HG03571 (cell line): Measurements from ENCODE around the gene CACNA1D.

Experiments used
- ATAC-seq: cut with Tn5 transposase; IDR thresholded peaks from one replicate; pipeline ENCODE4 v1.9.1; 2021; ENCODE audit not compliant: unreplicated experiment

Gene CACNA1D

DNA sequence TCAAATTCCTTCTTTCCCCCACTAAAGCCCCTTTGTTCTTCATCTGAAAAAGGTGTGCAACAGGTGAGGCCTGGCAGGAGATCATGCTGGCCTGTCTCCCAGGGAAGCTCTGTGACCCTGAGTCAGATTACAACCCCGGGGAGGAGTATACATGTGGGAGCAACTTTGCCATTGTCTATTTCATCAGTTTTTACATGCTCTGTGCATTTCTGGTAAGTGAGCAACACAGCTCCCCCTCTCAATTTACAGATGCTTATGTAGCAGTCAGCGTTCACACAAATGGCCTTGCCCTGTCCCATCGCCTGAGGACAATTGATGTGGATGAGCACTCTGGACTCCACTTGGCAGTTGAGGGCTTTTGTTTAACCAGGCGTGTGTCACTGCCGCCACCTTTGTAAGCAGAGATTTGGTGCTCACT lies 281.4 kb downstream of the CACNA1D start:
- no peak for ATAC-seq

DNA sequence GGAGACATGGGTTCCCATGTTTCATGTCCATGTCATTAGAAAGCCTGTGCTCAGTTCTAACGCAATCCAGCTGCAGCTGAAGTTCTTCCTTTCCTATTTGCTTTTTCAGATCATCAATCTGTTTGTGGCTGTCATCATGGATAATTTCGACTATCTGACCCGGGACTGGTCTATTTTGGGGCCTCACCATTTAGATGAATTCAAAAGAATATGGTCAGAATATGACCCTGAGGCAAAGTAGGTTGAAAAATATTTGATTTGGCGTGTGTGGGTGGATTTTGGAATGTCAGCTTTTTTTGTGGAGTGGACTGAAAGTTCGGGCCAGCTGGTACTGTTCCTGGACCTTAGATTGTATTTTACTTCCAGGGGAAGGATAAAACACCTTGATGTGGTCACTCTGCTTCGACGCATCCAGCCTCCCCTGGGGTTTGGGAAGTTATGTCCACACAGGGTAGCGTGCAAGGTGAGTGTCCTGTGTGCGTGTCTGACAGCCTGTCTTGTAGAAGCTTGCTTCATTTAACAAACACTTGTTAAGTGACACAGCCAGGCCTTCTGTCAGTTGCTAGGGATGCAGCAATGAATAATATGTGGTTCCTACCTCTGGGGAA lies 282.2 kb downstream of the CACNA1D start:
- ATAC-seq, result no peak

DNA sequence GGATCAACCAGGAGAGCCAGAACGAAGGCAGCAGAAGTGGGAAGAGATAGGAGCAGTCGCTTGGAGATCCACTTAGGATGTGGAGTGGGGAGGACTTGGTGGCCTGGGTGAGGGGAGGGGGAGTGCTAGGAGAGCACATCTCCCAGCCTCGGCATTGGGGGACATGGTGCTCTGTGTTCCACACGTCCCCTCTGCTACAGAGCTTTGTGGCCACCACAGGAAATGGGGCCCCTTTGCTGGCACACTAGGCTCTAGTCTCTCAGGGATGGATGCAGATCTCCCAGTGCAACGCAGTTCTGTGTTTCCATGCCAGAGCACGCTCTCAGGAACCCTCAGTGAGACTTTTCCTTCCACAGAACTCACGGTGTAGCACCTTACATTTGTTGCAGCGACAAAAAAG lies 283.1 kb downstream of the CACNA1D start:
- no peak for ATAC-seq

DNA sequence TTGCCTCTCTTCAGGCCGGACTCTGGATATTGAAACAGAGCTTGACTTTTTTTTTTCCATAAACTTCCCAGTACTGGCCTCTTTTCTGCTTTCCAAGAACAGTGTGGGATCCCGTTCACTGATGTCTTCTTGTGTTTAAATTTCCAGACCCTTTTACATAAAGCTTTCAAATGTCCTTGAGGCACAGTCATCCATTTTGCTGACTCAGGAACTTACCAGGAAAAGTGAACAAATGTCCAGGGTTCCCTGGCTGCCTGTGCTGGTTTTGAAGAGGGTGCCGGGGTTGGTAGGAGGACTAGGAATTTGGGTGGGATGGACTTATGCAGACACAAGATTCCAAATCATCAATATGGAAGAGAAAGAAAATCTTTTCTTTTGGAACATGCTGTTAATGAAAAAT lies 283.7 kb downstream of the CACNA1D start:
- no peak for ATAC-seq

DNA sequence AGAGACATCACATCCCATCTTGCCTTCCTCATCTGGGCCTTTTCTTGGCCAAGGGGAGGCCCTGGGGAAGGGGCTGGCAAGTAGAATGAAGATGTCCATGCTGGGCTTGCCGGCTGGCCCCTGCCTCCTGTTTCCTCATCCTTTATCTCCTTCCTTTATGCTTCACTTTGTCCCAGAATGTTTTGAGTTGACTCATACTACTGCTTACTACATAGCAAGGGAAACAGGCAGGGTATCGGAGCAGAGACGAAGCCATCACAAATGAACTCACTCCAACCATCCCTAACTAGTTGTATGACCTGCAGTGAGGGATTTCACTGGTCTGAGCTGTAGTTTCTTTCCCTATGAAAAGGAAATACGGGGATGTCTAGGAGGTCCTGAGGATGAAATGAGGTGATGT lies 285.8 kb downstream of the CACNA1D start:
- no peak for ATAC-seq

DNA sequence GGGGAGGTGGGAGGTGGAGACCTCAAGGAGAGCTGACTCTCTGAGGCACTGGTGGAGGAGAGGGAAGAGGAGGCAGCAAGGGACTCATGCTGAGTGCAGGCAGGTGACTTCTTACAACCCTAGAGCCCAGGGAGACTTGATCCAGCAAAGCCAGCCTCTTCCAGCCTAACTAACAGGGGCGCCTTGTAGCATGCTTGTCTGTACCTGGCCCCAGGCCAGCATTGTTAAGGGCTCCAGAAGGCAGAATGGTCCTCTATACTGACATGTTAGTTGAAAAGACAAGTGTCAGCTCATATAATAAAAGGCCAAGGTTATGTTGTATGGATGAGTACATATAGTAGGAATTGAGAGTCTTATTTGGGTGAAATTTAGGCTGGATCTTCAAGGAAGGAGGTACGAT lies 286.4 kb downstream of the CACNA1D start:
- ATAC-seq, result no peak

DNA sequence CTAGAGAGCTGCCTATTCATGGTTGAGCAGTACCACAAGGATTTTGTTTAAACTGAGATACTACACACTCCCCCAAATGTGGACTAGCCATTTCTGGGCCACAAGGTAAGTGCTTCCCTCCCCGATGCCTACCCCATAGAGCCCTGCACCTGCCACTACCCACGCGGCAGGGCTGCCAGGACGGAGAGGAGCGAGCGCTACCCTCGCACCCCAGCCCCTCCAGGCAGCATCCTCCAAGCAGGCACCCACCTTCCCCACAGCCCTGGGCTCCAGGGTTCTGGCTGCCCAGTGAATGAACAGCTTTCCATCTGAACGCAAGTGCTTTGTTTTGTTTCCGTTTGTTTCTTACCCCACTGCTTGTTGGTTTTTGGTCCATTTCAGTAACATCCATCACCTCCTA lies 292.6 kb downstream of the CACNA1D start:
- no peak for ATAC-seq

DNA sequence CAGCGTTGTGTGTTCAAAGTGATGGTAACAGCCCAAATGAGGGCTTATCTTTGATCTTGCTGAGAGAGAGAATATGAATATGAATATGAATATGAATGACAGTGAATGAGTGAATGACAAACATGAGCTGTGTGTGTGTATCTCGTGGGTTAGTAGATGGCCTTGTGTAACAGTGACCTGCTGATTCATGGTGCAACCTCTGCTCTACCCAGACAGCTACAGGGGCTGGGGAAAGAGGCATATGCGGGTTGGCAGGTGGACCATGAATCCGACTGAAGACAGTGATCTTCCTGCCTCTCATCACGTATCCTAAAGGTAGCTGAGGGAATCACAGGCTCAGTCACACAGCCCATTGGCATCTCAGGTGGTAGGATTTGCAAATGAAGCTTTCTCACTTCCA lies 293.6 kb downstream of the CACNA1D start:
- no peak for ATAC-seq

DNA sequence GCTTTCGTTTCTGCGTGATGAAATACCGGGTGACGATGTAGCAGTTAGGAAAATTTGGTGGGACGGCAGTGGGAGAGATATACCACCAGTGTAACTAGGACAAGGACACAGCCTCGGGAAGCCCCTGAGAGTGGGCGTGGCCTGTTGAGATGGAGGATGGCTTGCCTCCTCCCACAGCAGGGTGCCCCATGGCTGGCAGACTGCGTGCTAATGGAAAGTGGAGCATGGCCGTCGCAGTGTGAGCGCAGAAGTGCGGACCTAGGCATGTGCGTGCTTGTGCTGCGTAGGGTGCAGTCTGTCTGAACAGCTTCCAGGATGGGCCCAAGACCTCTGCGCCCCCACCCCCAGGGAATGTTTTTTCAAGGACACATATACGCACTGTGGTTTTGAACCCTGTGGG lies 295.0 kb downstream of the CACNA1D start:
- no peak for ATAC-seq

DNA sequence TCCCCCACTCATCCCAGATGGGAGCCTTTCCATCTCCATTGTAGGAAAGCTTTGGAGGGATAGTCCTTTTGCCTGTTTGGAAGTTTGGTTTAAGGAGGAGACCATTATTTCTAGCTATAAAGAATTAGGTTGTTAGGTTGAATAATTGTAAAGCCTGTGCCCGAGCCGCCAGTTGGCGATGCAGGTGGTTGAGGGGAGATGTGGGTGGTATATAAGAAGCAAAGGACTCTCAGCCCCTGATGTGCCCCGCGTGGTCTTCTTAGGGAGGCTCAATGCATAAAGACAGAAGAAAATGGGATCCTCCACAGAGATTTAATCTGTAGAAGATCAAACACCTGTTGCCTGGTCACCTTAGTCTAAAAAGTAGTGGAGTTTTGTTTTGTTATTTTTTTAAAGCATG lies 296.1 kb downstream of the CACNA1D start:
- ATAC-seq, result no peak

DNA sequence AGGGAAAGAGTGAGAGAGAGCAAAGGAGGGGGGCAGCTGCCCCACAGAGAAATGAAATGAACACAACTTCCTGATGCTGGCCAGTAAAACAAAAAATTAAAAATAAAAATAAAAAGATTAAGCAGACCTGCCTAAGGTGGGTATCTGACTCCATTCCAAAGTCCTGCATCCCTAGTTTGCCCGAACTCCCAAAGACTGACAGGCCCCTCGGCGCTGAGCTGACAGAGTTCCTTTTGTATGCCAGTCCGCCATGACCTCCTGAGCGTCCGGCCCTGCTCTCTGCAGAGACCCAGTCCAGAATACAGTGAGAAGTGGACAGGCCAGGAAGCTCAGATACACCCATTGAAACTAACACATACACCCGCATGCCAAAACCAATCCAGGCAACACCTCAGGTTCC lies 296.9 kb downstream of the CACNA1D start:
- no peak for ATAC-seq

DNA sequence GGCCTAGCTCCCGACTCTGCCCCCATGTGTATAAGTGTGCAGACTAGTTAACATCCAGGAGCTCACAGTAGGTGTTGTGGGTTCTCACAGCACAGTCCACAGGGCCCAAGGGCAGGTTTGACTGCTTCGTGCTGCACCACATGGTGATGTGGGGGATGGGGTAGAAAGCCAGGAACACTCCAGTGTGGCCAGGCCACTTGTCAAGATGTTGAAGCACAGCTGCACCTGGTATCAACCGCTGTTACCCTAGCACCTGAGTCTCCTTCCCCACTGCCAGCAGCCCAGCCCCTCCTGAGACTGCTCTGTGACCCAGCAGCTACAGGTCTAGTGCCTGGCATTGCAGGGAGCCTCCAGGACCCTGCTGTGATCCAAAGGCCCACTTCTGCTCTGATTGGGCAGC lies 298.5 kb downstream of the CACNA1D start:
- no peak for ATAC-seq

DNA sequence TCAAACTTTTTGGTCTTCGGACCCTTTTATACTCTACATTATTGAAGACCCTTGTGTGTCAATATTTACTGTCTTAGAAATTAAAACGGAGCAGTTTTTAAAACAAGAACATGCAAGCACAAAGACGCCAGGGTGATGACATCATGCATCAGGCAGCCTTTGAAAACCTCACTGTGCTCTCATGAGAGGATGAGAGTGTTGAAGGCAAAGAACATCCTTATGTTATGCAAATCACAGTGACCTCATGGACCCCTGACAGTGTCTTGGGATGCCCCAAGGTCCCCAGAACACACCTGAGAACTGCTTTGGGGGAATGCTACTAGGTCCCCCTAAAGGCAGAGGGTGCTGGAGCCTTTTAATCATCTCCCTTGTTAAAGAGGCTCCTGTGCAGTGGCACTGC lies 300.2 kb downstream of the CACNA1D start:
- no peak for ATAC-seq

DNA sequence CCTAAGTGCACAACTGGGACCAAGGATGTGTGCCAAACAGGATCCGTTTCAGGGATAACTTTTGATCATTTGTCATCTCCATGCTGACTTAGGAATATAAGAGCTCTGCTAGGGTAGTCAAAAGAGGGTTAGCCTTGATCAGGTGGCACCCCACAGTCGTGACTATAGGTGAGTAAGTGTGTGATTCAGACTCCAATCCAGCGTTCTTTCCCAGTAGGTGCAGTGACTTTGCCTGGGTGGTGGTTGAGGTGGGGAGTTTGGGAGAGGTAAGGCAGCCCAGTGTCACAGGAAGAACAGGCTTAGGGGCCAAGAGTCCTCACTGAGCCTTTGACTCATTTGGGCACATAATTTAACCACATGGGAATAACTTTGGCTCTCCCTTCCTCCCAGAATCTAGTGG lies 300.8 kb downstream of the CACNA1D start:
- no peak for ATAC-seq

DNA sequence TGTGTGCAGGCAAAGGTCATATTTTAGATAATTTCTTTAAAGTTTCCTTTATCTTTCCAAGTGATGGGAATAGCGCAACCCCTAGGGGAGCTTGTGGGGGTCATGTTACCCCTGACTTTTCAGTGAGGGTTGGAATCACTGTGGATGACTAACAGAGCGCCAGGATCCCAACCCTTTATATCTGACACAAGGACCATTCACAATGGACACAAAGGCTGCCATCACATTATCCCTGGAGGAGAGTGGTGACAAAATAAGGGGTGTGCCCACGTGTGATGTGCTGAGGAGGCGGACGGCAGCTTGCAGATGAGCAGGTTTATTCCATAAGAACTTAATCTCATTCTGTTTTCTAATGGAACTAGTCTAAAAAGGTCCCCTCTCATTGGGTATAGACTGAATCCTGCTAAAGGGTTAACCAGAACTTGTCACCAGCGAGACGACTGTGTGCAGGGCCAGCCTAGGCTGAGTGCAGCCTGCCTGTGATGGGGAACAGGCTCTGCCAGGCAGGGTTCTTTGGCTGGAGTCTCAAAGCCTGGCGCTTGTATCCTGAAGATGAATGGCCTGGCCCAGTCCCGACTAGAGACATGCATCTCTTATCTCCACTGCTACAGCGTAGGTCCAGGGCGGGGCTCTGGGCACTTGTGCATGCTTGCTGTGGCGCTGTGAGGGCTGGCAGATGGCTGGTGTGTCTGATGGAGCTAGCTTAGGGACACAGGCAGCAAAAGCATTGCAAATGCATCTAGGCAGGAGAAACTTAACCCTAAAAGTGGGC lies 301.6 kb downstream of the CACNA1D start:
- ATAC-seq, result no peak

DNA sequence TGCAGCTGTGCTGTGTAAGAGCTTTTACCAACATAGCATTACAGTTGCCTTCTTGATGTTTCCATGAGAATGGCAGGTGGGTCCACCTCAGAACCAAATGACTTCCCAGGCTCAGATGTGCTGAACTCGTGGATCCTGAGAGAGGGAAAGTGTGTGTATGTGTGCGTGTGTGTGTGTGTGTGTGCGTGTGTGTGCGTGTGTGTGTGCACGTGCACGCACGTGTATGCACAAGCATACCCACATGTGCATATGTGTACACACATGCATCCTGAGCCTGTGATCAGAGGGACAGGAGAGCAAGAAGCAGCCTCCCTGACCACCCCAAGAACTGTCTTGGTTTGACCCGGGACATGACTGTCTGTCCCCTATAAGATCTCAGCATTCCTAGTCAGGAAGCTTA lies 303.7 kb downstream of the CACNA1D start:
- no peak for ATAC-seq

DNA sequence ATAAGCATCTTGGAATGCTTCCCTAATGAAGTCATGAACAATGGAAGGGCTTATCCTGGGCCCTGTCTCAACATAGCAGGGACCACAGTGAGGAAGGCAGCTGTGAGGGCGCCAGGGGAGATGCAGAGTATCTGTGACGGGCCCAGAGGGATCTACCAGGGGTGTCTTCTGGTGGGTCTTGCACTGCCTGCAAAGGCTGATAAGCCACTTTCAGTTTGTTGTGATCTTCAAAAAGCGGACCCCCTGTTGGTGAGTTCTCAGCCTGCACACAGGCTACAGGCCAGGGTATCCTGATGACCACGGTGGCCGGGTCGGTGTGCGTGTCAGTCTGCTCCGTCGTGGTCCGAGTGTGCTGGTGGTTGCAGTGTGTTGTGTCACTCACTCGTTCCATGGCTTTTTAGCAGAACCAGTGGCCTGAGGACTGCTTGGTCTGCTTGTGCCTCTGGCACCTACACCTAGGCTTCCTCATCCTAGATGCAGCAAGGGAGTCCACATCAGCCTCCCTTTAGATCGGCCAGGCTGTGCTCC lies 305.0 kb downstream of the CACNA1D start:
- ATAC-seq, result no peak

DNA sequence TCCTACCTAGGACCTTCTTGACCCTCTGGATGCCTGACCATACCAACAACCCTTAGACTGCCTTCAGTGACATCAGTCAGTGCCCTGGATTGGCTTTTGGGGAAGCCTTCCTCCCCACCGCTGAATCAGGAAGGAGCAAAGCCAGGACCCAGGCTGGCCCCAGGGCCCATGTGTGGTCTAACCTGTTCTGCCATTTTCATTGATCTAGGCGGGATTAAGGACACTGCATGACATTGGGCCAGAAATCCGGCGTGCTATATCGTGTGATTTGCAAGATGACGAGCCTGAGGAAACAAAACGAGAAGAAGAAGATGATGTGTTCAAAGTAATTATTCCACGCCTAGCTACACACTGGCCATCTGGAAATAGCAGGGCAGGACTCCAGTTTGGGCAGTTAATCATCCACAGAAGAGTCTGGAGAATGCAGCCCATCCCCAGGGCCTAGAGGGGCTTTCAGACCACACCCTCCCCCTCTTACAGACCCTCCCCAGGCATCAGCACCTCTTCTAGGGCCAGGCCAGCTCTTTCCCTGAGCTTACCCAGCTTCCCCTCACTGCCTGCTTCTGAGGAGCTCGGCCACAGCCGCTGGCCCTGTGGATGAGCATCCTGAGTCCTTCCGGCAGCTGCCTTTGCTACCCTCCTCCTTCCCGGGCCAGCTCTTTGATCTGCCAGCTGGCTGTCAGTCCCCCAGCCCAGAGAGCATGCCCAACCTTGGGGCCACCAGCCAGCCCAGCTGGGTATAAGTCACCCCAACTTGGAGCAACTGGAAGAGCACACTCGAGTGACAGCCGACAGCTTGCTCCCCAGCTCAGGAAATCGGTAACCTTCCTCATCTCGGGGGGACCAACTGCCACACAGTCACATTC lies 305.9 kb downstream of the CACNA1D start:
- no peak for ATAC-seq

DNA sequence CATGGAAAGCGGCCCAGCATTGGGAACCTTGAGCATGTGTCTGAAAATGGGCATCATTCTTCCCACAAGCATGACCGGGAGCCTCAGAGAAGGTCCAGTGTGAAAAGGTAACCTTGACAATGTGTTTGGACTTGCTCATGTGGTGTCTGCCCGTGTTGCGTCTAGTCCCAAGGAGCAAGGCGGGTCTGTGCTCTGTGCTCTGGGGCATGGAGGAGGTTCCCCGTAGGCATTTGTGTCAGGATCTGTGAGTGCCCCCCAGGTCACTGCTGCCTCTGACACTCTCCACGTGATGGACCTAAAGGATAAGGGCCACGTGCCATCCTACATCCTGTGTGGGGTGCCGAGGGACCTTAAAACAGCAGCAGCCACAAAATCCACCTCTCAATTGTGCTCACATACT lies 306.9 kb downstream of the CACNA1D start:
- ATAC-seq, result no peak

DNA sequence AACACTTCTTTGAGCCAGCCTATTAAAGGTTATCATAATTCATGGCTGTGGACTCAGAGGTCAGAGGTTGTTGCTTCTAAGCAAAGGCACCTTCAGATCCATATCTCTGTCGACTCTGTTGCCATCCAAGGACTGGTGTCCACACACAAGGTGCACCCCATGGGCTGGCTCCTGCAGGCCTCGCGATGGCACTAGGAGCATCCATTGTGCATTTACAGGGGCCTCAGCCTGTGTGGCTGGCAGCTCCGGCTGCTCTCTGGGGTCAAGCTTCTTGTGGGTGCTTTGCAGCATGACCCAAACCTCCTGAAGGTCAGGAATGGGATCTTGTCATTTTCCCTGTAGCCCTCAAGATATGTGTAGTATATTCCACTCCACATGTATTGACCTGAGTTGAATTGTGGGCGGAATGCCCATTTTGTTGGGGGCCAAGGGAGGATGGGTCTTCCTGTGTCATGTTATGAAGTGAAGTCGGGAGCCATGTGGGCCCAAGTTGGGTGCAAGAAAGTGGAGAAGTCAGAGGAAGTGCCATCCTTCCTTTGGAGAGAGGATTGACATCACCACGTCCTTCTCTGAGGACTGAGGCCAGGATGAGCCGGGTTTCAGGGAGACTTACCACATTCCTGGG lies 308.0 kb downstream of the CACNA1D start:
- no peak for ATAC-seq

DNA sequence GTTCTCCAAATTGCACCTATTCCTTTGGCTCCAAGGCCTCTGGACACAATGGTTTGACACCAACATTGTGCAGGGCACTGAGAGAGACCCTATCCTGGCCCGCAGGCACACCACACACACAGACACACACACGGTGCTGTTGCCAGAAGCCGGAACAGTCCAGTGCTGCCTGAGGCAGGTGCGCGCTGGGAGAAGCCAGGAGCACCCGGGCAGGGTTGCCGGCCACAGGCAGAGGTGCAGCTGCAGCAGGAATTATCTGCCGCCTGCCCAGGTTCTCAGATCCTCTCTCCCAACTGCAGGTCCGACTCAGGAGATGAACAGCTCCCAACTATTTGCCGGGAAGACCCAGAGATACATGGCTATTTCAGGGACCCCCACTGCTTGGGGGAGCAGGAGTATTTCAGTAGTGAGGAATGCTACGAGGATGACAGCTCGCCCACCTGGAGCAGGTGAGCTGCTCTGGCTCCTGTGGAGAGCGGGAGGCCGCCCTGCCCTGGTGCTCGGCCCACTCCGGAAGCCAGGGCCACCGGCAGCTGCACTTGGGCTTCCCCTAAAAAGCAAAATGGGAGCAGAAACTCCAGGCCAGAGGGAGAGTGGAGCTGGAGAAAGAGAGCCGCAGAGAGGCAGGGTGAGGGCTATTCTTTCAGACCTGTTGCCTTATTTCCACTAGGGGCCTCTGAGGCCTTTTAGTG lies 308.9 kb downstream of the CACNA1D start:
- no peak for ATAC-seq
